Islet of Langerhans (tissue), 1 donor: ENCODE data around the gene KIAA1671.

Experiments used
- FAIRE-seq: peaks from one replicate; lab custom pipeline; 2011; peaks lifted over from hg19 to GRCh38; lab: Jason Lieb, UNC

KIAA1671 gene

DNA sequence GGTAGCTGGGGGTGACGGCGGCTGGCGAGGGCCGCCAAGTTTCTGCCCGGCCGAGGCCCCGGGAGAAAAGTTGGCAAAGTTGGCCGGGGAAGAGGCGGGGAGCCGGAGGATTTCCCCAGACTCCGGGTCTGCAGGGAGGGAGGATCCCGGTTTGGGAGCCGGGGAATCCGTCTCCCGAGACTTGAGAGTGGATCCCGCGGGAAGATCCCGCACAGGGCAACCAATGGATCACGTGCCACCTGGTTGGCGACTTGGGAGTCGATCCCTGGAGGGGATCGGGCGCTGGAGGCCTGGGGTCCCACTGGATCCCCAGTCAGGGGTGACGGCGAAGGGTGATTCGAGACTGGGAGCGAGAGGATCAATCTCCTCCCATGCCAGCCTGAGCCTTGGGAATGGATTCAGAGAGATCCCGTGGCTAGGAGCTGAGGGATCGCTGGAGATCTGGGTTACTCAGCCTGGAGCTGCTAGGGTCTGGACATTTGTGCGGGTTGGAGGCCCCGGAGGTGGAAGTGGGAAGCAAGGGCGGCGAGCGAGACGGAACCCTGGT, 394 bp downstream of the KIAA1671 start:
- no peak for FAIRE-seq

DNA sequence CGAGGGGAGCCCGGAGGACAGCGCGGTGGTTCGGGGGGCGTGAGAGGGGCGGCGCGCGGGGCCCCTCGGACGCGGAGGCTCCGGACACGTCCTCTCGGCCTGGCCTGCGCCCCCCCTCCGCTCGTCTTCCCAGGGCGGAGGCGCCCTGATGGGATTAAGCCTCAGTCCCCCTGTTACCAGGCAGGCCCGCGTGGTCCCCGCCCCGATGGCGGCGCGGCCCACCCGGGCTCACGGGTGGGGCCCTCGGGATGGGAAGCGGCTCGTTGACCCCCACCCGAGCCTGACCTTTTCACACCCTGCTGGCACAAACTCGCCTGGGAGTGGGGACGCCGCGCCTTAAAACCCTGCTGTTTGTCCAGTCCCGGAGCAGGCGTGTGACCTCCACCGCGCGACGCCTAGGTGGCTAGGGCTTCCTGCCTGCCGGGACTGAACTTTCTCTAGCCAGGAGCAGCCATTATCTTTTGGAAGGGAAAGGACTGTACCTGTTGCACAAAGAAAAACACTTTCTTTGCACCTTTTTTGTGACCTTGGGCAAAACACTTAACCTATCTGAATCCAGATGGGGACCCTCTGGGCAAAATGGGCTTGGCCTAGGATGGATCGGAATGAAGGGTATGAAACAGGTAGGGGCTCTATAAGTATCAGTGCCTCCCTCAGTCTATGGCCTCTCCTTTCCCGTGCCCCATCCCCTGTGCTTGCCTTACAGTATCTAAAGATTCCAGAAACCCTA, 1.0 kb downstream of the KIAA1671 start:
- FAIRE-seq = no peak

DNA sequence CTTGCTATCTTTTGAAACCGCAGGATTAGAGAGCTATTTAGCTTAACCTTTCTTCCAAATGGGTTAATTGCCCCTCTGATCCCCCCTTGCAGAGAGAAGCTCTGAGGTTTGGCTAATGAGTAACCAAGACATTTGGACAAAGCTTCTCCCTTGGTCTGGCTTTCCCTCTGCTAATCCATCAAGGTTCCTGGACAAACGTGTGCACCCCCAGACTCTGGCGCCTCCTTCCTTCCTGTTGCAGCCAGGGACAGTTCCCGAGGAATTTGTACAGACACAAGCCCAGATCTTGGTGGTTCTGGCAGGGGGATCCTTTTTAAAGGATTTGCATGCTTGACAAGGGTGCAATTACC, 1.6 kb downstream of the KIAA1671 start:
- FAIRE-seq = no peak

DNA sequence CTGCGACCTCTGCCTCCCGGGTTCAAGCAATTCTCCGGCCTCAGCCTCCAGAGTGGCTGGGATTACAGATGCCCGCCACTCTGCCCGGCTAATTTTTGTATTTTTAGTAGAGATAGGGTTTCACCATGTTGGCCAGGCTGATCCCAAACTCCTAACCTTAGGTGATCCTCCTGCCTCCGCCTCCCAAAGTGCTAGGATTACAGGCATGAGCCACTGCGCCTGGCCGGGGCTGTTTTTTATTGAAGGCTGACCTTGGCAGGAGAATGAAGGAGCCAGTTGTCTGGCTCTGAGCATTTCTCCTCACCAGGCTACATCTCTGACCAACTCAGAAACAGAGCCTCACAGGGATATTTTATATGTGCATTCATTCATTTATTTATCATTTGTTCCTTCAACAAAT, 2.3 kb downstream of the KIAA1671 start:
- FAIRE-seq = no peak

DNA sequence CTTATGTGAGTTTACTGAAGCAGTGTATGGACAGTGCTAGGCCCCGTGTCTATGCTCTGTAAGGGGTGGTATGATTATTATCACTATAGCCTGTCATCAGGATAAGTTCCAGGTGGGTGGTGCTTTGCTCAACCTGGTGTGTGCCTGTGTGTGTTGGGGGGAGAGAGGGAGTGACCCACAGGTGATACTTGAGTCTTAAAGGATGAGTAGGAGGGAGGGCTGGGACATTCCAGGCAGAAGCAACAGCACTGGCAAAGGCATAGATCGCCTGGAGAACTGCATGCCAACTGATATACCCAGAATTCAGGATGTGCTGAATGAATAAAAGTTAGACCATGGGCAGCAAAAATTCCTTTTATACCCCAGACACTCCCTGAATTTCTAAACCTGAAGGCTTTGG, 4.5 kb downstream of the KIAA1671 start:
- no peak for FAIRE-seq

DNA sequence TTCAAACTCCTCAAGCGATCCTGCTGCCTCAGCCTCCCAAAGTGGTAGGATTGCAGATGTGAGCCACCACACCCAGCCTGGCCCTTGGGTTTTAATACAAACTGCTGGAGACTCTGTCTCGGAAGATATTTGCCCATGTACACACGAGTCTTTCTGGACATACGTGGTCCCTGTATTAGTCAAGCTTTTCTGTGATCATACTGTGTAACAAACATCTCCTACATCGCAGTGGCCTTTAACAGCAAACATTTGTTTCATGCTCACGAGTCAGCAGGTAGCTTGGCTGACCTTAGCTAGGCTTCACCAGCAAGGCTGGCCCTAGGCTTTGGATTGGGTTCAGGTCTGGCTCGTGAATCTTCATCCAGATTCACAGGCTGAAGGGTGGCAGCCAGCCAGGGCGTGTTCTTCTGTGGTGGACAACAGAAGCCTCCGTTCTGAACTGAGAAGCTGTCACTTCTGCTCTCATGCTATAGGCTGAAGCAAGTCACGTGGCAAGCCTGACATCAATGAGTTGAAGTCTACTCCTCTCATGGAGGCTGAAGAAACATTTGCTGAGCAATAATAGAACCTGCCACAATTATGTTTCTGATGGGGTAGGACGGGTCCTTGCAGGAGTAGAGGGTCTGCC, 8.8 kb downstream of the KIAA1671 start:
- FAIRE-seq = no peak

DNA sequence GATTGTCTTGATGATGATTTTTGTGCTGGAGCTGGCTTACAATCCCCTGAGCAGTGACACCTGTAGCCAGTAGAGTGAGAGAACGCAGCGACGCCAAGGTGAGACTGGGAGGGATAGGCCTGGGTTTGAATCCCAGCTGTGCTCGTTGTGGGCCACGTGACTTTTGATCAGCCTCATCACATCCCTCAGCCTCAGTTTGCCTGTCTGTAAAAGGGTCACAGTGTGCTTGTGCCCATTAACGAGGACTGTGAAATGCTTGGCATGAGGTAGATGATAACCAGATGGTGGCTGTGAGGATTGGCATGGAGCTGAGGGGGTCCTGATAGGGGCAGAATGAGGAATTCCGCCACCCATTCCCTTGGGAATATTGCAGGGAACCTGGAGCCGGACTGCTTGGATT, 9.6 kb downstream of the KIAA1671 start:
- no peak for FAIRE-seq

DNA sequence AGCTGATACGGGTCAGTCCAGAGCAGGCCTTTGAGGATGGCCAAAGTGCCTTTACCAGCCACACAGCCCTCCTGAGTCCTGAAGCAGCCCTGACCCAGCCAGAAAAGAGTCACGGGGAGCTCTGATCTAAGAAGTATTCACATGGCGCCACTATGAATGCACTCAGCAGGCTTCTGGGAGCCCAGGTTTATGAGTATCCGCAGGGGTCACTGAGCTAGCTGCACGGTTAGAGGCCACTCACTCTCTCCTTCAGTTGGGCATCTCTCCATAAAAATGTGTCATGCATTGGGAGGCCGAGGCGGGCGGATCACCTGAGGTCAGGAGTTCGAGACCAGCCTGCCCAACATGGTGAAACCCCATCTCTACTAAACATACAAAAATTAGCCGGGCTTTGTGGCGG, 10.3 kb downstream of the KIAA1671 start:
- FAIRE-seq = no peak

DNA sequence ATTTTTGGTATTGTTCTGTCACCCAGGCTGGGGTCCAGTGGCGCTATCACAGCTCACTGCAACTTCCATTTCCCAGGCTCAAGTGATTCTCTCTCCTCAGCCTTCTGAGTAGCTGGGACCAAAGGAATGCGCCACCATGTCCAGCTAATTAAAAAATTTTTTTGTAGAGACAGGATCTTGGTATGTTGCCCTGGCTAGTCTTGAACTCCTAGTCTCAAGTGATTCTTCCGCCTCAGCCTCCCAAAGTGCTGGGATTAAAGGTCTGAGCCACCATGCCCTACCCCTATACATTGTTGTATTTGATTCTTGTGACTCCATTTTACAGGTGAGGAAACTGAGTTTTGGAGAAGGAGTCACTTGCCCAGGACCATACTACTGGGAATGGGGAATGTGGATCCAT, 11.9 kb downstream of the KIAA1671 start:
- FAIRE-seq = no peak

DNA sequence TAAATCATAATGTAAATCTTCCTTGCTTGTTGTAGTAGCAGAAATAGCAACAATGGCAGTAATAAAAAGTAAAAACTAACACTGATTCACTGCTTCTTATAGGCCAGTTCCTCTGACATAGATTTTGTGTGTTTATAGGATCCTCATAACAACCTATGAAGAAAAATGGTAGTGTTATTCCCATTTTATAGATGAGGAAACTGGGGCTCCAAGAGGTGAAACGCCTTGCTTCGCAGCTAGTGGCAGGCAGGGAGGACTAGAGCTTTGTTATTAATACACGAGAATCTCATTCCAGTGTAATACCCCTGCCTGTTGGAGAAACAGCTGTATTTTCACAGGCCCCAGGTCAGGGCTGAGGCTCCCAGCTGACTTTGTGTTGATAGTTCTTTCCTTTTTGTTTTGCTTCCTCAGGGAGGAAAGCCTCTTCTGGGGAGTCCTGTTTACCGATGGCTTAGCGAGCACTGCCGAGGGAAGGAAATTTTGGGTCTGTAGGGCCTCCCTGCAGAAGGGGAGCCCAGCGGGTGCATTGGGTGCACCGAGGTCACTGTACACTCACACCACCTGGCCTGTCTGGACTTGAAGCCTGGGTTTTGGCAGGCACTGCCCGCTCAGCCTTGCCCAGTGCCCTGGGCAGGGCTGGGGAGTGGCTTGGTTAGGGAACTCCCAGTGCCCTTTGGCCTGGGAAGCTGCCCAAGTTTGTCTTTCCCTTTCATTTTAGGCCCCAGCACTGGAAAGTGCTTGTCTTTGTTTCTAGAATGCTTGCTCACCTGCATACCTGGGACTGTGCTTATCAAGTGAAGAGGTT, 13.5 kb downstream of the KIAA1671 start:
- no peak for FAIRE-seq

DNA sequence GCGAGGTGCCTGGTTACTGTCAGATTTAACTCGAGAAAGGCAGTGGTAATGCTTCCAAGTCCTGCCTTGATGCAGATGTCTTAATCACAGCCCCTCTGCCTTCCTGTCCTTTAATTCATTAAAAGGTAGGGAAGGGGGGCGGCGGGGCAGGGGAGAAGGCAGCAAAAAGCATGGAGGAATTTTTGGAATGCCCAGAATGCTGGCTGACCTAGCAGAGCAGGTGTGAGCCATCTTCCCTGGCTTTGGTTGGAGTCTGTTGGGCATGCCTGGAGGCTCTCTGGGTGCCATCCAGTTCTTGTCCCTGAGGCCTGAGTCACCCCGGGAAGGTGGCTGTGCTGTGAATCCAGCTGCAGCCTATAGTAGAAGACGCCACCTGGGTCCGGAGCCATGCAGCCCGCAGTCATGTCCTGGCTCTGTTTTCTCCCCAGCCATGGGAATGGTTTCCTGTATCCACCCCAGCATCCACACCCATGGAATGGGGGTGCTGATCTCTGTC, 15.6 kb downstream of the KIAA1671 start:
- FAIRE-seq = no peak

DNA sequence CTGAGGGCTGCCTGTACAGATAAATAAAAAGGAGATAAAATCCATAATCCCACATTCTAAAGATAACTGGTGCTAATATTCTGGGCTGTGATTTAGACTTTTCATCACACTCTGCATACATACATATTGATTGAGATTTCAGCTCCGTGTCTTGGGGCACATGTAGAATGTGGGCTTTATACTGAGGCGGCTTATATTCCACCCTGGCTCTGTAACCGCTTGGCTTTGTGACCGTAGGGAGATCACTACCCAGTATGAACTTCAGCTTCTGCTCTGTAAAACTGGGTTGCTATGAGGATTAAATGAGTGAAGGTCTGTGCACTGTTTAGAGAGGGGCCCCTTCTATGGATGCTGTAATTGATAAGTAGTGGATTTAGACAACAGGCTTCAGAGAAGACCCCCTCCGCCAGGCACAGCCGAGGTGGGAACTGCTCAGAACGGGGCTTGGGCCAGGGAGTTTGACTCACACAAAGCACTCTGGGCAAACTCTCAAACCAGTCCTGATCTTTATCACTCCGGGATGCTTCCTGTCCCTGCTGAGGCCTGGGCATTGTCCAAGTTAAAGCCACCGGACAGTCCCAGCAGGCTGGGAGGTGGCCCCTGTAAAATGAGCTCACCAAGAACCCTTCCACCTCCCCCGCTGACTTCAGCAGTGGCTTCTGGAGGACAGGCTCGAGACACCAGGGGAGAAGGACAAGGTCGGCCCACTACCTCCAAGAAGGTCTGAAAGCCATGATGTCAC, 17.2 kb downstream of the KIAA1671 start:
- no peak for FAIRE-seq

DNA sequence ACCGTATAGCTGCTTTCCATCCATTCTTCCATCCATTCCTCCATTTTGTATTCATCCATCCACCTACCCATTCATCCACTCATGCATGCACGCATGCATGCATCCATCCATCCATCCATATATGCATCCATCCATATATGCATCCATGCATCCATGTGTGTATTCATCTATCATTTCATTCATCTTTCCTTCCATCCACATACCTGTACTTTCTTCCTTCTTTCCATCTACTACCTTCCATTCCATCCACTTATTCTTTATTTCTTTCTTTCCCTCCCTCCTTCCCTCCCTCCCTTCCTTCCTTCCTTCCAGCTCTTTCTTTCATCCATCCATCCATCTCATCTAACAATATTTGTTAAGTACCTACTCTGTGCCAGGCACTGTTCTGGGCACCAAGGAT, 19.9 kb downstream of the KIAA1671 start:
- no peak for FAIRE-seq

DNA sequence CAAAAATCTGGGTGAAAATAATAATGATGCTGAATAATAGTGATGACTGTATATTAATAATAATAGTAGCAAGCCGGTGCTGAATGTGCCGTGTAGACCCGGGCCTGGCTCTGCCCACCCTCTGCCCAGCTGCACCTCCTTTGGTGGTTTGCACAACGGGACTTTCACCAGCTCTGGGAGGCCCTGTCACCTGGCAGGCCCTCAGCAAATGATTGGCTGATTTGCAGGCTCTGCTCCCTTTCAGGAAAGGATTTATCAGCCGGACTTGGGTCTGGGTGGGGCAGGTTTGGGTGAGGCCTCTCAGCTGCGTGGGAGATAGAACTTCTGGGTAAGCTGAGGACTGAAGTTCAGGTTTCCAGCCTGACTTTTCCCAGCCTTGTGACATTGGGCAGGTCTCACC, 21.4 kb downstream of the KIAA1671 start:
- no peak for FAIRE-seq

DNA sequence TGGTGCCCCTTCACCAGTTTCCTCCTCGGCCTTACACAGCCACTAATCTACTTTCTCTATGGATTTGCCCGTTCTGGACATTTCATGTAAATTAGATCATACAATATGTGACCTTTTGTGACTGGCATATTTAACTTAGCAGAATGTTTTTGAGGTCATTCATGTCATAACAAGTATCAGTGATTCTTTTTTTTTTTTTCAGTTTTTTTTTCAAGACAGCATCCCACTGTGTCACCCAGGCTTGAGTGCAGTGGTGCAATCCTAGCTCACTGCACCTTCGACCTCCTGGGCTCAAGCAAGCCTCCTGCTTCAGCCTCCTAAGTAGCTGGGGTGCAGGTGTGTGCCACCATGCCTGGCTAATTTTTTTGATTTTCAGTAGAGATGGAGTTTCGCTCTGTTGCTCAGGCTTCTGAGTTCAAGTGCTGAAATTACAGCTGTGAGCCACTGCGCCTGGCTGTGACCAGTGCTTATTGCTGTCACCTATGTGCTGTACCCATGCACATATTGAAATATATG, 22.7 kb downstream of the KIAA1671 start:
- FAIRE-seq = no peak

DNA sequence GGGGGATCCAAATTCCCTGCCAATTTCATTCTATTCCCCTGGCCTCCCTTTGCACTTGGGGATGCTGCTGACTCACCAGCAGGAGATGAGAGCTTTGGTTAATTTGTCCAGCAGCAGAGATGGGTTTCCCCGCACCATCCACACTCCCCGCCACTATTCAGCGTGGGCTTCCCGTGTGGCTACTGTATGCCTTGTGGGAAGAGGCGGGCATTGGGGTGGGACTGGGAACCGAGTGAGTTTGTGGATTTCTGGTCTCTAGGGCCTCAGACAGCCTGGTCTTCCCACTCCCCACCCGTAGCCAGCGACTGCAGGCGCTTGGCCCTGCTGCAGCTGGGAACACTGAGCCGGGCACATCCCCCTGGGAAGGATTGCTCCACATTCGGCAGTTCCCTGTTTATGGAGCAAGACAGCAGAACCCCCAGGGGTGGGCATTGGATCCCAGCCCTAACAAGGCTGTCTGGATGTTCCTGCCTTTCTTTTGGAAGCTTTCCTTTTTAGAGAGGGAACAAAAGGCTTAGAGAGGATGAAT, 23.4 kb downstream of the KIAA1671 start:
- FAIRE-seq = no peak

DNA sequence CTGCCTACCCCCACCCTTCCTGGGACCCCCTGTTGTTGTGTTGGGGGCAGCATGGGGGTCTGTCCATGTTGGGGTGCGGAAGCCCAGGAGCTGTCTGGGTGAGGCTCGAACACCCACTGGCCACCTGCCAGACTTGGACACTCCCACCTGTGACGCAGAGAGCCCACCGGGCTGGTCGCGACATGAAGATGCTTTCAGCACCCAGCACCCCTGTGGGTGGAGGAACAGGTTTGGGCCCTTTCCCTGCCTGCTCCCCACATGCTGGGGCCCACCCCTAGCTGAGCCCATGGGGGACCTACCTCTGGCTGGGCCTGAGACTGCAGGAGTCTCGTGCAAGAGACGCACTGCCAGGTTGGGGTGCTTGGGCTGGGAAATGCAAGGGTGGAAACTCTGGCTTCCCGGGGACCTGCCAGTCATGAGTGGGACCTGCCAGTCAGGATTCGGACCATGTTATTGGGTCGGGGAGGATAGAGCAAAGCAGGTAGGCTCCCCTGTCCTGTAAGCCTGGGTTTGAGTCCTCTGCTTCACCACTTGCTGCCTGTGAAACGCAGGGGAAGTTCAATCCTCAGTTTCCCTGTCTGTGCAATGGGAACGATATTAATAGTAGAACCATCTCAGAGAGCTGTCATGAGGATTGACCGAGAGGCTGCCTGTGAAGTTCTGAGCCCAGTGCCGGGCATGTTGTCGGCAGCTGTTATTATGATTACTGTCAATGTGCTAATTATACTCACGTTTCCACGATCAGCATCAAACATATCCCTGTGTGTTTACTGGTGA, 24.1 kb downstream of the KIAA1671 start:
- FAIRE-seq = no peak

DNA sequence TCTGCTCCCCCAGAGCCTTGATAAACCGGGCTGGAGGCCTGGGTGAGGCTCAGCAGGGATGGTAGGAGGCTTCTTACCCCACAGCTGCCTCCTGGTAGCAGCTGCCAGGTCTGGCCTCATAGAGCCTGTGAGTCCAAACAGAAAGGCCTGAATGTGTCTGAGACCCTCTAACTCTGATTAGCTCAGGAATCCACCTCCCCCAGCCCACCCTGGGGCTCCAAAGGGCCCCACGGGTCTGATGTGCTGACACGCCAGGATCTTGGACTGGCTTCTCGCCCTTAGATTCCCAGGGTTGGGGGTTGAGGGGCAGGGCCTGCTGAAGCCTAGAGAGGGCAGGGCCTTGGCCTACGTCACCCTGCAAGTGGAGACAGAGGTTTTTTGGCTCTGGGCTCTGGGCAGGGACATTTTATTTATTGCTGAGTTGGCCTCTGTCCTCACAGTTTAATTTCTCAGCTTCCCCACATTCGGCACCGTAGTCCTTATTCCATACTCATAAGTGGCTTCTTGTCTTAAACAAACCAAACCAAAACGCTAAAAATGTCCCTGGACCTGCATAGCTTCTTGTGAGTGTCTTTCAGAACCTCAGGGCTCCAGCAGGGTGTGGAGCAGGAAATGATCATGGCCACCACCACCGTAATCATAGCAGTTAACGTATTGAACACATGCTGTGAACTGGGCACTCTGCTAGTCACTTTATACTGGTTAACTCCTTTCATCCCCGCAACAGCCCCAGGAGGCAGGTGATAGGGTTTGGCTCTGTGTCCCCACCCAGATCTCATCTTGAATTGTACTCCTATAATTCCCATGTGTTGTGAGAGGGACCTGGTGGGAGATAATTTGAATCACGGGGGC, 25.1 kb downstream of the KIAA1671 start:
- FAIRE-seq = no peak

DNA sequence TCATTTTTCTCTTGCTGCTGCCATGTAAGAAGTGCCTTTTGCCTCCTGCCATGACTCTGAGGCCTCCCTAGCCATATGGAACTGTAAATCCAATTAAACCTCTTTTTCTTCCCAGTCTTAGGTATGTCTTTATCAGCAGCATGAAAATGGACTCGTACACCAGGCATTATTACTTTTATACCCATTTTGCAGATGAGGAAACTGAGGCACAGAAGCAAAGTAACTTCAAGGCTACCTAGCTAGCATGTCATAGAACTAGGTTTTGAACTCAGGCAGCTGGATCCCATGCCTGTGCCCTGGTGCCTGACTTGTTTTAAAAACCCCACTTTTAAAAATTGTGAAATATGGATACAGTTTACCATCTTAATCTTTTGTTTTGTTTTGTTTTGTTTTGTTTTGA, 25.8 kb downstream of the KIAA1671 start:
- FAIRE-seq = no peak

DNA sequence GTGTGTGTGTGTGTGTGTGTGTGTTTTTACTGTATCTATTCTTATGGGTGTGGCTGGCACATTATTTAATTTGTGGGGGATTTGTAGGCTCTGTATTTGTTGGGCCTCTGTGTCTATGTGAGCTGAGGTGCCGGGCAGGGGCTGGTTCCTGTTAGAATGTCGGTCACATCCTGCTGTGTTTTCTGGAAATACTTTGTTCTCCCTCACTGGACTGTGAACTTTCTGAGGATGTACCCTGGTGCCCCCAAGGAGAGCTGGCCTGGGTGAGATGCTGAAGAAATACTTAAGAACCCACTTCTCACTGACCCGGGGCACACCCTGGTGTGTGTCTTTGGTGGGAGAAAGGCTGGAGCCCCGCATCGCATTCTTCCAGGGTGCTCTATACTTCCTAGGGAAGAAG, 28.6 kb downstream of the KIAA1671 start:
- FAIRE-seq = no peak
